CD4-positive, alpha-beta T cell treated with Interleukin-4 for 1 hour (primary cell): ENCODE results near the gene SCIN.

Source experiments
- DNase-seq, 2 donors: peaks; one replicate each; pipeline ENCODE4 v3.0.0-alpha.2; 2020 to 2022

The SCIN gene

GRCh38 chr7:12569673-12570072 is 847 bp upstream of the SCIN start:
- no peak for DNase-seq

GRCh38 chr7:12570168-12570533 is 369 bp upstream of the SCIN start:
- DNase-seq: no peak

- DNase-seq: no peak
These were observed 1.2 kb downstream of the SCIN start for GRCh38 chr7:12571691-12572090.

GRCh38 chr7:12572941-12573575 is 2.5 kb downstream of the SCIN start:
- no peak for DNase-seq

- DNase-seq: no peak
These were observed 3.4 kb downstream of the SCIN start for GRCh38 chr7:12573885-12574284.

- no peak for DNase-seq
These were observed 8.6 kb downstream of the SCIN start for GRCh38 chr7:12578930-12579640.

GRCh38 chr7:12581897-12582296 is 11.4 kb downstream of the SCIN start:
- no peak for DNase-seq

- no peak for DNase-seq
These were observed 11.8 kb downstream of the SCIN start for GRCh38 chr7:12582362-12582761.

GRCh38 chr7:12583176-12583575 is 12.7 kb downstream of the SCIN start:
- peak in 1 of 2 donors; percentile 20 for DNase-seq

GRCh38 chr7:12583922-12584321 is 13.4 kb downstream of the SCIN start:
- DNase-seq: no peak

- DNase-seq: peak; percentile 7 to 52
These were observed 14.4 kb downstream of the SCIN start for GRCh38 chr7:12584930-12585329.

GRCh38 chr7:12586271-12586670 is 15.8 kb downstream of the SCIN start:
- DNase-seq: no peak

GRCh38 chr7:12588259-12588904 is 17.9 kb downstream of the SCIN start:
- DNase-seq: no peak

- DNase-seq: no peak
These were observed 20.0 kb downstream of the SCIN start for GRCh38 chr7:12590559-12590958.

- DNase-seq: no peak
These were observed 23.8 kb downstream of the SCIN start for GRCh38 chr7:12594122-12594897.

- DNase-seq: no peak
These were observed 24.6 kb downstream of the SCIN start for GRCh38 chr7:12595148-12595547.

- DNase-seq: no peak
These were observed 25.8 kb downstream of the SCIN start for GRCh38 chr7:12596225-12596790.

GRCh38 chr7:12601302-12601869 is 30.9 kb downstream of the SCIN start:
- DNase-seq: no peak

- DNase-seq: no peak
These were observed 36.6 kb downstream of the SCIN start for GRCh38 chr7:12607134-12607533.

- no peak for DNase-seq
These were observed 39.0 kb downstream of the SCIN start for GRCh38 chr7:12609561-12609960.

- DNase-seq: no peak
These were observed 40.4 kb downstream of the SCIN start for GRCh38 chr7:12610899-12611298.

- no peak for DNase-seq
These were observed 42.1 kb downstream of the SCIN start for GRCh38 chr7:12612622-12613021.
